ENCODE results near the gene EPHA8. TPM values are rescaled to one million over a fixed set of nuclear protein-coding genes. Genes with fewer than 3 reads are reported as not detected.

The EPHA8 gene
- total RNA-seq, 1 donor from 2014 or later: 0.23 TPM

- H4K20me1 ChIP-seq (ENCODE audit: insufficient read depth, low read length): no peaks in the 10 kb centered on the region
- H3K9ac ChIP-seq (ENCODE audit: low read length): no peak overlapping the region
- H3K4me2 ChIP-seq (ENCODE audit: low read length): no peak overlapping the region
- H3K36me3 ChIP-seq (ENCODE audit: insufficient read depth, low read length): no peaks in the 10 kb centered on the region
- no peaks in the 10 kb centered on the region for H3K9me3 ChIP-seq (ENCODE audit: insufficient read depth, low read depth, low read length)
- H3K9me3 Mint-ChIP-seq (ENCODE audit: unreplicated experiment): peaks cover 2% of the 10 kb centered on the region
- FAIRE-seq (no peak), DNase-seq (ENCODE audit: low read depth) (peak; percentile 41)
- H3K4me1 ChIP-seq (ENCODE audit: insufficient read depth, low read length): peaks cover 3% of the 10 kb centered on the region
- H3K4me1 Mint-ChIP-seq (ENCODE audit: low read depth, unreplicated experiment): peaks cover 2% of the 10 kb centered on the region
- H3K27me3 ChIP-seq (ENCODE audit: insufficient read depth, low read length): peaks cover 19% of the 10 kb centered on the region
- no peak overlapping the region for H3K4me3 ChIP-seq (ENCODE audit: insufficient read depth, low read depth, low read length)
- H3K27ac Mint-ChIP-seq (ENCODE audit: unreplicated experiment): peak overlapping the region; percentile 58
- H3K79me2 ChIP-seq (ENCODE audit: insufficient read depth, low read length): no peaks in the 10 kb centered on the region
- TF ChIP-seq EZH2 (IDR thresholded peaks at IDR 0.05; ENCODE audit: insufficient read depth, low read length): no peak
- TF ChIP-seq, protein P1, sequence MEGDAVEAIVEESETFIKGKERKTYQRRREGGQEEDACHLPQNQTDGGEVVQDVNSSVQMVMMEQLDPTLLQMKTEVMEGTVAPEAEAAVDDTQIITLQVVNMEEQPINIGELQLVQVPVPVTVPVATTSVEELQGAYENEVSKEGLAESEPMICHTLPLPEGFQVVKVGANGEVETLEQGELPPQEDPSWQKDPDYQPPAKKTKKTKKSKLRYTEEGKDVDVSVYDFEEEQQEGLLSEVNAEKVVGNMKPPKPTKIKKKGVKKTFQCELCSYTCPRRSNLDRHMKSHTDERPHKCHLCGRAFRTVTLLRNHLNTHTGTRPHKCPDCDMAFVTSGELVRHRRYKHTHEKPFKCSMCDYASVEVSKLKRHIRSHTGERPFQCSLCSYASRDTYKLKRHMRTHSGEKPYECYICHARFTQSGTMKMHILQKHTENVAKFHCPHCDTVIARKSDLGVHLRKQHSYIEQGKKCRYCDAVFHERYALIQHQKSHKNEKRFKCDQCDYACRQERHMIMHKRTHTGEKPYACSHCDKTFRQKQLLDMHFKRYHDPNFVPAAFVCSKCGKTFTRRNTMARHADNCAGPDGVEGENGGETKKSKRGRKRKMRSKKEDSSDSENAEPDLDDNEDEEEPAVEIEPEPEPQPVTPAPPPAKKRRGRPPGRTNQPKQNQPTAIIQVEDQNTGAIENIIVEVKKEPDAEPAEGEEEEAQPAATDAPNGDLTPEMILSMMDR (IDR thresholded peaks at IDR 0.05; ENCODE audit: insufficient read depth, low read depth, low read length): peak; percentile 22
- H3K27ac ChIP-seq (ENCODE audit: low read depth, low read length): no peak overlapping the region
- H3K27me3 Mint-ChIP-seq (ENCODE audit: low read depth, unreplicated experiment): peaks cover 44% of the 10 kb centered on the region
- H3K4me3 Mint-ChIP-seq (ENCODE audit: unreplicated experiment): no peak overlapping the region
- no peaks in the 10 kb centered on the region for H3K36me3 Mint-ChIP-seq (ENCODE audit: low read depth, unreplicated experiment)
- no peak overlapping the region for H2AFZ ChIP-seq (ENCODE audit: low read depth, low read length)
Measured at GRCh38 chr1:22639286-22639685, 76.0 kb downstream of the EPHA8 start.

DNA sequence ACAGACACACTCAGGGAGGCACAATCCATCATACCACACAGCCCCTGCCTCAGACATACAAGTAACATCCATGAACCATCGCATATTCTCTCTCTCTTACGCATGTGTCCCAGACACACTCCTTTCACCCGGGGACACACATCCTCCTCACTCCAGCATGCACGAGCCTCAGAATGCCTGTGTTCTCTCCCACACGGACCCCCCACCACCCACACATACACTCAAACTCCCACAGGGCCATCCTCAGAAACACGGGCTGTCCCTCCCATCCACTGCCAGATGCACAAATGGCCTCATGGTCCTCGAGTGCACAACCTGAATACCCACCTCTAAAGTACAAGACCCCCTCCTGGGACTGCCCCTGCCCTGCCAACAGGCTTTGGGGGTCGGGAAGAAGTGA lies 78.0 kb downstream of the EPHA8 start:
- Mint-ChIP-seq H3K27me3 (ENCODE audit: low read depth, unreplicated experiment) (peaks cover 58% of the 10 kb centered on the region), H3K36me3 (ENCODE audit: low read depth, unreplicated experiment) (no peaks in the 10 kb centered on the region), H3K9me3 (ENCODE audit: unreplicated experiment) (peaks cover 2% of the 10 kb centered on the region), H3K4me3 (ENCODE audit: unreplicated experiment) (no peak overlapping the region), H3K4me1 (ENCODE audit: low read depth, unreplicated experiment) (peaks cover 6% of the 10 kb centered on the region), H3K27ac (ENCODE audit: unreplicated experiment) (no peak overlapping the region)
- Histone ChIP-seq H3K4me1 (ENCODE audit: insufficient read depth, low read length) (peaks cover 3% of the 10 kb centered on the region), H3K27me3 (ENCODE audit: insufficient read depth, low read length) (peaks cover 14% of the 10 kb centered on the region), H4K20me1 (ENCODE audit: insufficient read depth, low read length) (no peaks in the 10 kb centered on the region), H3K9me3 (ENCODE audit: insufficient read depth, low read depth, low read length) (no peaks in the 10 kb centered on the region), H3K4me2 (ENCODE audit: low read length) (no peak overlapping the region), H3K79me2 (ENCODE audit: insufficient read depth, low read length) (no peaks in the 10 kb centered on the region), H3K9ac (ENCODE audit: low read length) (no peak overlapping the region), H3K27ac (ENCODE audit: low read depth, low read length) (no peak overlapping the region), H2AFZ (ENCODE audit: low read depth, low read length) (no peak overlapping the region), H3K36me3 (ENCODE audit: insufficient read depth, low read length) (no peaks in the 10 kb centered on the region), H3K4me3 (ENCODE audit: insufficient read depth, low read depth, low read length) (no peak overlapping the region)
- FAIRE-seq (no peak), DNase-seq (ENCODE audit: low read depth) (no peak)
- TF ChIP-seq, protein P1 (IDR thresholded peaks at IDR 0.05; ENCODE audit: insufficient read depth, low read depth, low read length): no peak
- TF ChIP-seq EZH2 (IDR thresholded peaks at IDR 0.05; ENCODE audit: insufficient read depth, low read length): no peak

- peaks cover 2% of the 10 kb centered on the region for H3K9me3 Mint-ChIP-seq (ENCODE audit: unreplicated experiment)
- Histone ChIP-seq H4K20me1 (ENCODE audit: insufficient read depth, low read length) (no peaks in the 10 kb centered on the region), H3K79me2 (ENCODE audit: insufficient read depth, low read length) (no peaks in the 10 kb centered on the region), H3K9me3 (ENCODE audit: insufficient read depth, low read depth, low read length) (no peaks in the 10 kb centered on the region), H3K4me2 (ENCODE audit: low read length) (no peak overlapping the region), H3K9ac (ENCODE audit: low read length) (no peak overlapping the region), H3K36me3 (ENCODE audit: insufficient read depth, low read length) (no peaks in the 10 kb centered on the region), H3K27me3 (ENCODE audit: insufficient read depth, low read length) (peaks cover 11% of the 10 kb centered on the region), H3K4me3 (ENCODE audit: insufficient read depth, low read depth, low read length) (no peak overlapping the region), H3K4me1 (ENCODE audit: insufficient read depth, low read length) (peaks cover 3% of the 10 kb centered on the region), H3K27ac (ENCODE audit: low read depth, low read length) (no peak overlapping the region), H2AFZ (ENCODE audit: low read depth, low read length) (no peak overlapping the region)
- peaks cover 54% of the 10 kb centered on the region for H3K27me3 Mint-ChIP-seq (ENCODE audit: low read depth, unreplicated experiment)
- H3K36me3 Mint-ChIP-seq (ENCODE audit: low read depth, unreplicated experiment): no peaks in the 10 kb centered on the region
- FAIRE-seq (no peak), DNase-seq (ENCODE audit: low read depth) (peak; percentile 2)
- no peak overlapping the region for H3K4me3 Mint-ChIP-seq (ENCODE audit: unreplicated experiment)
- H3K27ac Mint-ChIP-seq (ENCODE audit: unreplicated experiment): no peak overlapping the region
- TF ChIP-seq, protein P1 (IDR thresholded peaks at IDR 0.05; ENCODE audit: insufficient read depth, low read depth, low read length): peak; percentile 63
- TF ChIP-seq EZH2 (IDR thresholded peaks at IDR 0.05; ENCODE audit: insufficient read depth, low read length): no peak
- peaks cover 6% of the 10 kb centered on the region for H3K4me1 Mint-ChIP-seq (ENCODE audit: low read depth, unreplicated experiment)
Measured at GRCh38 chr1:22641906-22642636, 78.8 kb downstream of the EPHA8 start.

Data from astrocyte (in vitro differentiated cells and primary cell).